GM19438 (cell line): ENCODE measurements around the gene PATJ.

Source experiments
- ATAC-seq: cut with Tn5 transposase; IDR thresholded peaks from one replicate; pipeline ENCODE4 v1.9.1; 2021; ENCODE audit warnings: low read depth; ENCODE audit not compliant: unreplicated experiment

PATJ gene

GRCh38 chr1:61978796-61979195 lies 236.5 kb downstream of the PATJ start:
- ATAC-seq = no peak

GRCh38 chr1:61979729-61980128 lies 237.4 kb downstream of the PATJ start:
- no peak for ATAC-seq

GRCh38 chr1:61980561-61980960 lies 238.3 kb downstream of the PATJ start:
- no peak for ATAC-seq

GRCh38 chr1:61981870-61982660 lies 239.8 kb downstream of the PATJ start:
- ATAC-seq = no peak

- ATAC-seq = no peak
These were observed 241.0 kb downstream of the PATJ start for GRCh38 chr1:61983236-61983635.

- no peak for ATAC-seq
These were observed 250.0 kb downstream of the PATJ start for GRCh38 chr1:61992257-61992656.

GRCh38 chr1:61993331-61993961 lies 251.2 kb downstream of the PATJ start:
- no peak for ATAC-seq

GRCh38 chr1:61995641-61996040 lies 253.4 kb downstream of the PATJ start:
- no peak for ATAC-seq

- ATAC-seq = no peak
These were observed 254.8 kb downstream of the PATJ start for GRCh38 chr1:61997123-61997522.

GRCh38 chr1:62003777-62004176 lies 261.5 kb downstream of the PATJ start:
- ATAC-seq = no peak

GRCh38 chr1:62006690-62007089 lies 264.4 kb downstream of the PATJ start:
- no peak for ATAC-seq

GRCh38 chr1:62011006-62011405 lies 268.7 kb downstream of the PATJ start:
- no peak for ATAC-seq

GRCh38 chr1:62012095-62012494 lies 269.8 kb downstream of the PATJ start:
- no peak for ATAC-seq

GRCh38 chr1:62012836-62013235 lies 270.6 kb downstream of the PATJ start:
- ATAC-seq = no peak

- no peak for ATAC-seq
These were observed 271.0 kb downstream of the PATJ start for GRCh38 chr1:62013264-62013663.

GRCh38 chr1:62022382-62022983 lies 280.2 kb downstream of the PATJ start:
- ATAC-seq = no peak

- ATAC-seq = no peak
These were observed 282.4 kb downstream of the PATJ start for GRCh38 chr1:62024690-62025089.

GRCh38 chr1:62025154-62025553 lies 282.9 kb downstream of the PATJ start:
- ATAC-seq = no peak

GRCh38 chr1:62025892-62026291 lies 283.6 kb downstream of the PATJ start:
- ATAC-seq = no peak

GRCh38 chr1:62029704-62030103 lies 287.4 kb downstream of the PATJ start:
- no peak for ATAC-seq

- no peak for ATAC-seq
These were observed 292.5 kb downstream of the PATJ start for GRCh38 chr1:62034790-62035189.

GRCh38 chr1:62037274-62037673 lies 295.0 kb downstream of the PATJ start:
- ATAC-seq = no peak
